Prostate gland (tissue), 2 donors: ENCODE results near the gene ATP13A4.

Experiments used
- CTCF ChIP-seq, 4 experiments: fragments of 200-600 bp in 2 of 4; fragments of 450-650 bp in 2 of 4; sonication (generic) in 2 of 4; IDR thresholded peaks; 1 replicate in 3 of 4; 2 replicates in 1 of 4; pipeline ENCODE4 v1.5.1; 2016 to 2019; ENCODE audit warnings: antibody characterized with exemption in 4 of 4, mild to moderate bottlenecking in 2 of 4, moderate library complexity in 2 of 4
- POLR2A ChIP-seq: fragments of 450-650 bp; IDR thresholded peaks from one replicate; pipeline ENCODE4 v1.6.1; 2016; ENCODE audit warnings: antibody characterized with exemption, mild to moderate bottlenecking
- POLR2AphosphoS5 ChIP-seq: sonication (generic); formaldehyde crosslinking; IDR thresholded peaks from one replicate; pipeline ENCODE4 v1.6.1; 2017; ENCODE audit warnings: antibody characterized with exemption

- no peak for TF ChIP-seq CTCF (IDR thresholded peaks at IDR 0.05)
- no peak for TF ChIP-seq POLR2A
- TF ChIP-seq POLR2AphosphoS5, result no peak
Measured at GRCh38 chr3:193593668-193594030, 39.0 kb upstream of the ATP13A4 start.
